Muscle layer of colon (tissue), 2 donors: ENCODE results near the gene KLRC3.

Source experiments
- H3K27ac ChIP-seq: one replicate; pipeline ENCODE4 v1.7.0; 2013; ENCODE audit warnings: low read depth, mild to moderate bottlenecking, low read length, moderate library complexity
- H3K27me3 ChIP-seq, 2 donors: one replicate each; pipeline ENCODE4 v1.7.0; 2013; ENCODE audit warnings: low read length in 2 of 2, mild to moderate bottlenecking in 2 of 2; ENCODE audit not compliant: insufficient read depth in 2 of 2, control insufficient read depth in 1 of 2
- H3K36me3 ChIP-seq: one replicate; pipeline ENCODE4 v1.7.0; 2013; ENCODE audit warnings: mild to moderate bottlenecking, low read length; ENCODE audit not compliant: insufficient read depth
- H3K4me1 ChIP-seq: one replicate; pipeline ENCODE4 v1.7.0; 2013; ENCODE audit warnings: mild to moderate bottlenecking, low read length; ENCODE audit not compliant: insufficient read depth
- H3K4me3 ChIP-seq, 2 donors: one replicate each; pipeline ENCODE4 v1.7.0; 2013; ENCODE audit warnings: low read length in 2 of 2, low read depth in 1 of 2, mild to moderate bottlenecking in 1 of 2, moderate library complexity in 1 of 2
- H3K9ac ChIP-seq: one replicate; pipeline ENCODE4 v1.7.0; 2013; ENCODE audit warnings: low read length
- H3K9me3 ChIP-seq: one replicate; pipeline ENCODE4 v1.7.0; 2013; ENCODE audit warnings: mild to moderate bottlenecking, low read length
- donor health status: abdominal sarcoma.
- donor health status: Adenocarcinoma of cecum.

KLRC3 gene

DNA sequence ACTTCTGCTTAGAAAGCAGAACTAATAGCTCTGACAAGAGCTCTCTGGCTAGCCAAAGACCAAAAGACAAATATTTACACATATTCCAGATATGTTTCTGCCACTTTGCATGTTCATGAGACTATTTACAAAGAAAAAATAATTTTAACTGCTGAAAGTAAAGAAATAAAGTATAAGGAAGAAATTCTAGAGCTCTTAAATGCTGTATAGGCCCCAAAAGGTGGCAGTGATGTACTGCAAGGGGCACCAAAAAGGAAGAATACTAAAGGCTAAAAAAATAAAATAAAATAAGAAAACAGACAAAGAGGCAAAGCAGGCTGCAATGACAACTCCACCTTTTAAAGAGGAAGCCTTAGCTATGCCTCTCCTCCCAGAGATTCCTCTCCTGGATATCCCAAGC lies 53.5 kb downstream of the KLRC3 start:
- Histone ChIP-seq H3K9me3 (no peaks in the 10 kb centered on the region), H3K27me3 (no peaks in the 10 kb centered on the region), H3K9ac (no peak overlapping the region), H3K27ac (peak overlapping the region; percentile 94), H3K36me3 (no peaks in the 10 kb centered on the region), H3K4me3 (no peak overlapping the region), H3K4me1 (peaks cover 33% of the 10 kb centered on the region)

DNA sequence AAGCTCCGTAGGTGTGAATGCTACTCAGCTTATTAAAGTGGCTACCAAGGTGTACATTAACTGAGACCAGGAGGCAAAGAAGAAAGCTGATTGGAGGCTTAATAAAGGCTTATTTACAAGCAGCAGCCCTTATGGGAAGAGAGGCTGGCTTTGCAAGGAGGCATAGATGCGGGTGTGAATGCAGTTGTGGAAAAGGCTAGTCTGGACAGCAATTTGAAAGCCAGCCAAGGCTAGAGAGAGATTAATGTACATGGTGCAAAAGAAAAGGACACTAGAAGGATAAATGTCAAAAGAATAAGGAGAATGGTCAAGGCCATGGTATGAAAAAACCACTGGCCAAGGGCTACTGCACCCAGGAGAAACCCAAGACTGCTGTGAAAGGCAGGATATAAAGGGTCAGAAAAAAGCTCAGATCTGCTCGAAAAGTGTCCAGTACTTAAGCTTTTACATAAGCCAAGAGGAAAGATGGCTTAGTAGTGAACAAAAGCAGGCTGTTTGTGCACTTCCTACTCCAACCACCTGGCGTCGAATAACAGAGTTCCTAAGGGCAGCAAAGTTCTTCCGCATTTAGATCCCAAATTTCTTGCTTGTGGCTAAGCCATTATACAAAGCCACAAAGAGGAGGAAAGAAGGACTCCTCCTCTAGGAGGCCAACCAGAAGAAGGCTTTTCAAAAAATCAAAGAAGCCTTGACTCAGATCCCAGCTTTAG lies 54.5 kb downstream of the KLRC3 start:
- H3K27me3 ChIP-seq: no peaks in the 10 kb centered on the region
- no peaks in the 10 kb centered on the region for H3K9me3 ChIP-seq
- H3K9ac ChIP-seq: peak overlapping the region; percentile 95
- peaks cover 33% of the 10 kb centered on the region for H3K4me1 ChIP-seq
- peak overlapping the region; percentile 94 for H3K27ac ChIP-seq
- H3K36me3 ChIP-seq: no peaks in the 10 kb centered on the region
- peak overlapping the region in 1 of 2 donors; percentile 95 for H3K4me3 ChIP-seq

- Histone ChIP-seq H3K4me1 (peaks cover 33% of the 10 kb centered on the region), H3K27ac (peak overlapping the region; percentile 94), H3K27me3 (no peaks in the 10 kb centered on the region), H3K9me3 (no peaks in the 10 kb centered on the region), H3K4me3 (peak overlapping the region; percentile 59 to 95), H3K36me3 (no peaks in the 10 kb centered on the region), H3K9ac (peak overlapping the region; percentile 95)
These were observed 55.4 kb downstream of the KLRC3 start for GRCh38 chr12:10364815-10365622.

GRCh38 chr12:10363914-10364814 lies 56.2 kb downstream of the KLRC3 start:
- Histone ChIP-seq H3K4me1 (peaks cover 33% of the 10 kb centered on the region), H3K36me3 (no peaks in the 10 kb centered on the region), H3K27me3 (no peaks in the 10 kb centered on the region), H3K27ac (peak overlapping the region; percentile 94), H3K4me3 (peak overlapping the region; percentile 59 to 95), H3K9ac (peak overlapping the region; percentile 95), H3K9me3 (no peaks in the 10 kb centered on the region)

DNA sequence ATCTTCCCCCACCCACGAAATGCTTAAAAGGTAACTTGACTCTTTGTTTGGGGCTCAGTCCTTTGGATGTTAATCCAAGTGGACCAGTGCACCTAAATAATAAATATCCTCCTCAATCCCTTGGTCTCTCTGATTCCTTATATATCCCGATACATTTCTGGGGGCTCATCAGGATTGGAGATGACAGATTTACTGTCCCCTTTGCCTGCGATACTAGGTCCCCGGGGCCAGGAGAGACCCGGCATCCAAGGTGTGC lies 56.8 kb downstream of the KLRC3 start:
- Histone ChIP-seq H3K27ac (peak overlapping the region; percentile 94), H3K9me3 (no peaks in the 10 kb centered on the region), H3K36me3 (no peaks in the 10 kb centered on the region), H3K4me1 (peaks cover 33% of the 10 kb centered on the region), H3K27me3 (no peaks in the 10 kb centered on the region), H3K4me3 (peak overlapping the region; percentile 59 to 95), H3K9ac (peak overlapping the region; percentile 95)

GRCh38 chr12:10362828-10363657 lies 57.4 kb downstream of the KLRC3 start:
- Histone ChIP-seq H3K9me3 (no peaks in the 10 kb centered on the region), H3K27ac (peak overlapping the region; percentile 94), H3K9ac (peak overlapping the region; percentile 95), H3K4me1 (peaks cover 33% of the 10 kb centered on the region), H3K36me3 (no peaks in the 10 kb centered on the region), H3K27me3 (no peaks in the 10 kb centered on the region), H3K4me3 (peak overlapping the region in 1 of 2 donors; percentile 95)

- H3K9ac ChIP-seq: peak overlapping the region; percentile 95
These were observed 58.1 kb downstream of the KLRC3 start for GRCh38 chr12:10362325-10362724.

More at GRCh38 chr12:10362325-10362724, 58.1 kb downstream of the KLRC3 start:
- H3K27ac ChIP-seq: peak overlapping the region; percentile 94
- no peaks in the 10 kb centered on the region for H3K36me3 ChIP-seq
- H3K27me3 ChIP-seq: no peaks in the 10 kb centered on the region
- H3K9me3 ChIP-seq: no peaks in the 10 kb centered on the region
- H3K4me3 ChIP-seq: no peak overlapping the region
- peaks cover 33% of the 10 kb centered on the region for H3K4me1 ChIP-seq
